Muscle layer of duodenum (tissue), 2 donors: ENCODE measurements around the gene RASA4B.
"Not testable (repeated sequence)": the region's sequence is repeated elsewhere in the genome, so short reads cannot be mapped to it uniquely, and the experiment has no call there.

Source experiments
- H3K27ac ChIP-seq: one replicate; pipeline ENCODE4 v1.7.0; 2013; ENCODE audit warnings: mild to moderate bottlenecking, low read length
- H3K27me3 ChIP-seq: one replicate; pipeline ENCODE4 v1.7.0; 2013; ENCODE audit warnings: low read depth, mild to moderate bottlenecking, control low read depth, low read length
- H3K36me3 ChIP-seq, 2 donors: one replicate each; pipeline ENCODE4 v1.7.0; 2013; ENCODE audit warnings: low read length in 2 of 2, control low read depth in 1 of 2, mild to moderate bottlenecking in 1 of 2; ENCODE audit not compliant: insufficient read depth in 2 of 2, control insufficient read depth in 1 of 2
- H3K4me1 ChIP-seq, 2 donors: one replicate each; pipeline ENCODE4 v1.7.0; 2013; ENCODE audit warnings: low read length in 2 of 2, mild to moderate bottlenecking in 2 of 2, control low read depth in 1 of 2, moderate library complexity in 1 of 2; ENCODE audit not compliant: insufficient read depth in 2 of 2, control insufficient read depth in 1 of 2
- H3K4me3 ChIP-seq, 2 donors: one replicate each; pipeline ENCODE4 v1.7.0; 2013; ENCODE audit warnings: low read length in 2 of 2, low read depth in 1 of 2, mild to moderate bottlenecking in 1 of 2
- H3K9me3 ChIP-seq, 2 donors: one replicate each; pipeline ENCODE4 v1.7.0; 2013; ENCODE audit warnings: low read length in 2 of 2, control low read depth in 1 of 2, mild to moderate bottlenecking in 1 of 2; ENCODE audit not compliant: control insufficient read depth in 1 of 2
- donor health status: healthy.

The RASA4B gene

DNA sequence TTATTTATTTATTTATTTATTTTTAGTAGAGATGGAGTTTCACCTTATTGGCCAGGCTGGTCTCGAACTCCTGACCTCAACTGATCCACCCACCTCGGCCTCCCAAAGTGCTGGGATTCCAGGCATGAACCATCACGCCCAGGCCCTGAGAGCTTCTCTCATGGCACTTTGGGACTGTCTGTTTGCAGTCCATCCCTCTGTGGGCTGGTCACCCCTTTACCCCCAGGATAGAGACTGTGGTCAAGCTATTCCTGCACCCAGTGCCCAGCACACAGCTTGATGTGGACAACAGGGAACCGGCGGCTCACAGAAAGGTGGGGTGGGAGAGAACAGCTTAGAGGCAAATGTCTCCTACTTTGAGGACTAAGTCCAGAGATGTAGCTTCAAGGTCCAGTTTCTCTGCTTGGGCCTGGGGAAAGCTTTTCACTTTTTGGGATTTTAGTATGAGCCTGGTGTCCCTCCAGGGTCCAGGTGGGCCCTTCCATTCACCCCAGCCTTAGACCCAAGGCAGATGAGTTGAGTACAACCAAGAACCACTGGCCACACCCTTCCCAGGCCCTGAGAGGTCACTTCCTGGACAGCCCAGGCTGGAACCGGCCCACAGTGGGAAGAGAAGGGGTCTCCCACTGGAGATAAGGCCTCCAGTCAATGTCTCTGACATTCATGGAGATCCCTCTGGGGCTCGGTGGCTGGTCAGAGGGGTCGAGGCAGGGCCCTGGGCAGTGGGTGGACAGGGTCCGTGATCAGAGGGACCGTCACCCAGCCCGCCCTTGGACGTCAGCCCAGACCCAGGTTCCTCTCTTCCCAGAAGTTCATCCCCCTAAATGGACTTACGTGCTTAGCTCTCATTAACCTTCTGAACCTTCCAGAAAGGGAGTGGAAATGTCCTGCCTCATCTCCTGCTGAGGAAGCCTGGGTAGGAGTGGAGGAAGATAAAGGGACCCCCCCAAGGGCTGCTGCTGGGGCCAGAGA, 10.5 kb upstream of the RASA4B start:
- H3K4me3 ChIP-seq, H3K27ac ChIP-seq, H3K9me3 ChIP-seq, H3K4me1 ChIP-seq, H3K27me3 ChIP-seq, H3K36me3 ChIP-seq: not testable (repeated sequence)

- not testable (repeated sequence) for H3K9me3 ChIP-seq, H3K4me3 ChIP-seq, H3K36me3 ChIP-seq, H3K4me1 ChIP-seq, H3K27me3 ChIP-seq, H3K27ac ChIP-seq
Observed at GRCh38 chr7:102527182-102527581, 9.6 kb upstream of the RASA4B start.

GRCh38 chr7:102524803-102525202, 7.2 kb upstream of the RASA4B start:
- H3K4me3 ChIP-seq, H3K4me1 ChIP-seq, H3K27me3 ChIP-seq, H3K27ac ChIP-seq, H3K9me3 ChIP-seq, H3K36me3 ChIP-seq: not testable (repeated sequence)

GRCh38 chr7:102520797-102521196, 3.2 kb upstream of the RASA4B start:
- H3K27ac ChIP-seq, H3K27me3 ChIP-seq, H3K9me3 ChIP-seq, H3K4me1 ChIP-seq, H3K4me3 ChIP-seq, H3K36me3 ChIP-seq: not testable (repeated sequence)

GRCh38 chr7:102516951-102517350, 626 bp downstream of the RASA4B start:
- not testable (repeated sequence) for H3K4me3 ChIP-seq, H3K9me3 ChIP-seq, H3K4me1 ChIP-seq, H3K27ac ChIP-seq, H3K36me3 ChIP-seq, H3K27me3 ChIP-seq

GRCh38 chr7:102515889-102516288, 1.7 kb downstream of the RASA4B start:
- H3K4me1 ChIP-seq, H3K27ac ChIP-seq, H3K27me3 ChIP-seq, H3K36me3 ChIP-seq, H3K9me3 ChIP-seq, H3K4me3 ChIP-seq: not testable (repeated sequence)

- not testable (repeated sequence) for H3K4me3 ChIP-seq, H3K27ac ChIP-seq, H3K36me3 ChIP-seq, H3K4me1 ChIP-seq, H3K9me3 ChIP-seq, H3K27me3 ChIP-seq
Observed at GRCh38 chr7:102514881-102515721, 2.5 kb downstream of the RASA4B start.

DNA sequence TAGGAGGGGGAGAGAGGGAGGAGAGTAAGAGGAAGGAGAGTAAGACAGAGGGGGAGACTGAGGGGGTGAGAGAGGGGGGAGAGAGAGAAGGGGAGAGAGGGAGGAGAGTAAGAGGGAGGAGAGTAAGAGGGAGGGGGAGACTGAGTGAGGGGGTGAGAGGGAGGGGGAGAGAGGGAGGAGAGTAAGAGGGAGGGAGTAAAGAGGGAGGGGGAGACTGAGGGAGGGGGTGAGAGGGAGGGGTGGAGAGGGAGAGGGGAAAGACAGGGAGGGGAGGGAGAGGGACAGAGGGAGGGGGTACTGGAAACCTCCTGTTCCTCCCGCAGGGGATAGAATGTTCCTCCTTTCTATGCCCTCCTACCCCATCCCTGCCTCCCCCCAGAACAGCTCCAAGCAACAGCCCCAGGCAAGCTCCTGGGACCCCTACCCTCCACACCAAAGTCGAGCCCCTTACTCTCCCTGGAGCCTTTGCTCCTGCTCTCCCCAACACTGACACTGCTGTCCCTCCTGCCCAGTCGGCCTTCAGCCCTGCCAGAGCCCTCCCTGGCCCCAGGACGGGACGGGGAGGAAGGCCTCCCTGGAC, 4.8 kb downstream of the RASA4B start:
- not testable (repeated sequence) for H3K27me3 ChIP-seq, H3K36me3 ChIP-seq, H3K9me3 ChIP-seq, H3K4me1 ChIP-seq, H3K27ac ChIP-seq, H3K4me3 ChIP-seq

- H3K4me3 ChIP-seq, H3K27ac ChIP-seq, H3K36me3 ChIP-seq, H3K9me3 ChIP-seq, H3K27me3 ChIP-seq, H3K4me1 ChIP-seq: not testable (repeated sequence)
Observed at GRCh38 chr7:102511860-102512522, 5.6 kb downstream of the RASA4B start.

DNA sequence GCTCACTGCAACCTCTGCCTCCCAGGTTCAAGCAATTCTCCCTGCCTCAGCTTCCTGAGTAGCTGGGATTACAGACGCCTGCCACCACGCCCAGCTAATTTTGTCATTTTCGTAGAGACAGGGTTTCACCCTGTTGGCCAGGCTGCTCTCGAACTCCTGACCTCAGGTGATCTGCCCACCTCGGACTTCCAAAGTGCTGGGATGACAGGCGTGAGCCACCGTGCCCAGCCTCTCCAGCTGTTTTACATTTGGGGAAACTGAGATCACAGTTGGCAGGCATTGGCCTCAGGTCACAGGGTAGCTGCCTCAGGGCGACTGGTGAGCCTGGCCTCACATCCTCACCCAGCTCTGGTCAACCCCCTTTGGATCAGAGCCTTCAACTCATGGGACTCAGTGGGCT, 7.0 kb downstream of the RASA4B start:
- not testable (repeated sequence) for H3K9me3 ChIP-seq, H3K36me3 ChIP-seq, H3K27ac ChIP-seq, H3K4me3 ChIP-seq, H3K4me1 ChIP-seq, H3K27me3 ChIP-seq

GRCh38 chr7:102507410-102508088, 10.0 kb downstream of the RASA4B start:
- H3K36me3 ChIP-seq, H3K9me3 ChIP-seq, H3K4me3 ChIP-seq, H3K4me1 ChIP-seq, H3K27me3 ChIP-seq, H3K27ac ChIP-seq: not testable (repeated sequence)
